HEK293 (cell line): Measurements from ENCODE around the gene USP6.

Source experiments
- ATF2 ChIP-seq: fragments of 450-650 bp; formaldehyde crosslinking; IDR thresholded peaks from 2 replicates; pipeline ENCODE4 v1.5.1; 2016; ENCODE audit warnings: missing biosample characterization, missing genetic modification characterization, low read depth
- EGR2 ChIP-seq: fragments of 450-650 bp; formaldehyde crosslinking; IDR thresholded peaks from 2 replicates; pipeline ENCODE4 v1.5.1; 2016; ENCODE audit warnings: low read depth, missing biosample characterization, missing genetic modification characterization
- FEZF1 ChIP-seq: fragments of 450-650 bp; formaldehyde crosslinking; IDR thresholded peaks from 2 replicates; pipeline ENCODE4 v1.5.1; 2016; ENCODE audit warnings: missing biosample characterization, missing genetic modification characterization
- IKZF3 ChIP-seq: fragments of 450-650 bp; IDR thresholded peaks from 2 replicates; pipeline ENCODE4 v1.5.0; 2018; ENCODE audit warnings: missing biosample characterization, mild to moderate bottlenecking, missing genetic modification characterization, moderate library complexity
- KLF1 ChIP-seq: fragments of 450-650 bp; formaldehyde crosslinking; IDR thresholded peaks from 2 replicates; pipeline ENCODE4 v1.5.1; 2016; ENCODE audit warnings: missing biosample characterization, missing genetic modification characterization
- KLF8 ChIP-seq: fragments of 450-650 bp; formaldehyde crosslinking; IDR thresholded peaks from 2 replicates; pipeline ENCODE4 v1.5.1; 2016; ENCODE audit warnings: missing biosample characterization, missing genetic modification characterization
- SALL2 ChIP-seq: fragments of 450-650 bp; formaldehyde crosslinking; IDR thresholded peaks from 2 replicates; pipeline ENCODE4 v1.5.0; 2017; ENCODE audit warnings: missing biosample characterization, mild to moderate bottlenecking, missing genetic modification characterization, borderline replicate concordance
- SP3 ChIP-seq: fragments of 450-650 bp; formaldehyde crosslinking; IDR thresholded peaks from 2 replicates; pipeline ENCODE4 v1.5.1; 2016; ENCODE audit warnings: missing biosample characterization, missing genetic modification characterization
- ZBTB17 ChIP-seq: fragments of 450-650 bp; formaldehyde crosslinking; IDR thresholded peaks from 2 replicates; pipeline ENCODE4 v1.5.1; 2016; ENCODE audit warnings: missing biosample characterization, missing genetic modification characterization
- ZBTB20 ChIP-seq: fragments of 450-650 bp; formaldehyde crosslinking; IDR thresholded peaks from 2 replicates; pipeline ENCODE4 v1.5.1; 2016; ENCODE audit warnings: missing biosample characterization, missing genetic modification characterization
- ZBTB7A ChIP-seq: fragments of 450-650 bp; formaldehyde crosslinking; IDR thresholded peaks from 2 replicates; pipeline ENCODE4 v1.5.1; 2016; ENCODE audit warnings: low read depth, missing biosample characterization, missing genetic modification characterization
- ZFP69B ChIP-seq: fragments of 450-650 bp; formaldehyde crosslinking; IDR thresholded peaks from 2 replicates; pipeline ENCODE4 v1.5.1; 2016; ENCODE audit warnings: missing biosample characterization, missing genetic modification characterization
- ZNF10 ChIP-seq: fragments of 450-650 bp; formaldehyde crosslinking; IDR thresholded peaks from 2 replicates; pipeline ENCODE4 v1.5.1; 2017; ENCODE audit warnings: missing biosample characterization, missing genetic modification characterization
- ZNF157 ChIP-seq: fragments of 450-650 bp; formaldehyde crosslinking; IDR thresholded peaks from 2 replicates; pipeline ENCODE4 v1.5.1; 2016; ENCODE audit warnings: missing biosample characterization, missing genetic modification characterization
- ZNF221 ChIP-seq: fragments of 450-650 bp; formaldehyde crosslinking; IDR thresholded peaks from 2 replicates; pipeline ENCODE4 v1.5.1; 2017; ENCODE audit warnings: missing biosample characterization, missing genetic modification characterization, borderline replicate concordance
- ZNF302 ChIP-seq: fragments of 450-650 bp; formaldehyde crosslinking; IDR thresholded peaks from 2 replicates; pipeline ENCODE4 v1.5.1; 2016; ENCODE audit warnings: missing biosample characterization, missing genetic modification characterization, low read depth
- ZNF423 ChIP-seq: fragments of 450-650 bp; formaldehyde crosslinking; IDR thresholded peaks from 2 replicates; pipeline ENCODE4 v1.5.1; 2016; ENCODE audit warnings: missing biosample characterization, missing genetic modification characterization
- ZNF558 ChIP-seq: fragments of 450-650 bp; formaldehyde crosslinking; IDR thresholded peaks from 2 replicates; pipeline ENCODE4 v1.5.1; 2016; ENCODE audit warnings: missing biosample characterization, missing genetic modification characterization
- ZNF561 ChIP-seq: fragments of 450-650 bp; IDR thresholded peaks from 2 replicates; pipeline ENCODE4 v1.5.1; 2018; ENCODE audit warnings: missing biosample characterization, missing genetic modification characterization, borderline replicate concordance
- ZNF585B ChIP-seq: fragments of 450-650 bp; formaldehyde crosslinking; IDR thresholded peaks from 2 replicates; pipeline ENCODE4 v1.5.1; 2016; ENCODE audit warnings: missing biosample characterization, missing genetic modification characterization
- ZNF624 ChIP-seq: fragments of 450-650 bp; formaldehyde crosslinking; IDR thresholded peaks from 2 replicates; pipeline ENCODE4 v1.5.1; 2017; ENCODE audit warnings: missing biosample characterization, missing genetic modification characterization
- ZNF677 ChIP-seq: fragments of 450-650 bp; IDR thresholded peaks from 2 replicates; pipeline ENCODE4 v1.5.0; 2018; ENCODE audit warnings: missing biosample characterization, mild to moderate bottlenecking, missing genetic modification characterization, moderate library complexity
- ZNF747 ChIP-seq: fragments of 450-650 bp; formaldehyde crosslinking; IDR thresholded peaks from 2 replicates; pipeline ENCODE4 v1.5.1; 2016; ENCODE audit warnings: missing biosample characterization, missing genetic modification characterization
- ZNF830 ChIP-seq: fragments of 450-650 bp; IDR thresholded peaks from 2 replicates; pipeline ENCODE4 v1.5.0; 2018; ENCODE audit warnings: missing biosample characterization, missing genetic modification characterization, low read depth, mild to moderate bottlenecking, moderate library complexity
- ZNF837 ChIP-seq: fragments of 450-650 bp; formaldehyde crosslinking; IDR thresholded peaks from 2 replicates; pipeline ENCODE4 v1.5.1; 2016; ENCODE audit warnings: missing biosample characterization, missing genetic modification characterization
- TF ChIP-seq, protein P1 (sequence below): fragments of 450-650 bp; IDR thresholded peaks from 2 replicates; pipeline ENCODE4 v1.5.1; 2018; ENCODE audit warnings: missing biosample characterization, mild to moderate bottlenecking, missing genetic modification characterization
- TF ChIP-seq, protein P2 (sequence below): fragments of 450-650 bp; formaldehyde crosslinking; IDR thresholded peaks from 2 replicates; pipeline ENCODE4 v1.5.1; 2016; ENCODE audit warnings: missing biosample characterization, missing genetic modification characterization
- TF ChIP-seq, protein P3 (sequence below): IDR thresholded peaks from 2 replicates; pipeline ENCODE4 v1.6.1; 2011; ENCODE audit warnings: mild to moderate bottlenecking, low read depth, low read length, borderline replicate concordance
- TF ChIP-seq, protein P4 (sequence below): fragments of 450-650 bp; formaldehyde crosslinking; IDR thresholded peaks from 2 replicates; pipeline ENCODE4 v1.5.1; 2016; ENCODE audit warnings: missing biosample characterization, missing genetic modification characterization
- TF ChIP-seq, protein P5 (sequence below): fragments of 450-650 bp; formaldehyde crosslinking; IDR thresholded peaks from 2 replicates; pipeline ENCODE4 v1.5.1; 2016; ENCODE audit warnings: missing biosample characterization, missing genetic modification characterization

Gene USP6

DNA sequence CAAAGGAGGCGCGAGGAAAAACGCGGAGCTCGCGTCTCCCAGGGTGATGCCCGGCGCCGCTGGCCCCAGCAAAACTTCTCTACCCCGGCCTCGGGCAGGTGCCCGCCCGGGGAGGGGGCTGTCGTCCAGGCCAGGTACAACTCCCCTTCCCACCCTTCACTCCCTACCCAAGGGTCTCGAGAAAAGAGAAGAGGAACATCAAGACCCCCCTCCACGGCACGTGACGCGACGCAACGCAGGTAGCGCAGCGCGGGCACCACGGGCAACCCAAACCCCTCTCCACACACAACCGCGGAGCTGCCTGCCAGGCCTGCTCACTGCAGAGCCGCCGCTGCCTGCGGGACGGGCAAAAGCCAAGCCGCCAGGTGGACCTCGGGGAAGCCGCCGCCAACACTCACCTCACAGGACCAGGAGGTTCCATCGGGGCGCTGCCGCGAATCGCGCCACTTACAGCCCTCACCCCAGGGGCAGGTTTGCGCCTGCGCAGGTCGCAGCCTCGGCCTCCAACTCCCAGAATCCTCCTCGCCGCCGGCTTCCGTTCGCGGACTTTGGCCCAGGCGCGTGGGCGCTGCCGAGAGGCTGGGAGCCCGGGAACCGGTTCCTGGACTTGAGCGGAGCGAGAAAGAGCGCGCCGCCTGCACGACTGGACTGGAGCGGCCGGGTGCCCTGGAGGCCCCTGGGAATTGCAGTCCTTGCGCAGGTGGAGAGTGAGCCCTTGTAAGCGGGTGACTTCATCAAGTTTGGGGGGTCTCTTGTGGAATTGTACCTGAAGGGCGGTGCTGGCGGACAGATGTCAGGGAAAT lies 4.2 kb upstream of the USP6 start, which contains the start of gene ZNF232 (continued):
- TF ChIP-seq, protein P1, sequence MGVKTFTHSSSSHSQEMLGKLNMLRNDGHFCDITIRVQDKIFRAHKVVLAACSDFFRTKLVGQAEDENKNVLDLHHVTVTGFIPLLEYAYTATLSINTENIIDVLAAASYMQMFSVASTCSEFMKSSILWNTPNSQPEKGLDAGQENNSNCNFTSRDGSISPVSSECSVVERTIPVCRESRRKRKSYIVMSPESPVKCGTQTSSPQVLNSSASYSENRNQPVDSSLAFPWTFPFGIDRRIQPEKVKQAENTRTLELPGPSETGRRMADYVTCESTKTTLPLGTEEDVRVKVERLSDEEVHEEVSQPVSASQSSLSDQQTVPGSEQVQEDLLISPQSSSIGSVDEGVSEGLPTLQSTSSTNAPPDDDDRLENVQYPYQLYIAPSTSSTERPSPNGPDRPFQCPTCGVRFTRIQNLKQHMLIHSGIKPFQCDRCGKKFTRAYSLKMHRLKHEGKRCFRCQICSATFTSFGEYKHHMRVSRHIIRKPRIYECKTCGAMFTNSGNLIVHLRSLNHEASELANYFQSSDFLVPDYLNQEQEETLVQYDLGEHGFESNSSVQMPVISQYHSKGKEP = no peak
- TF ChIP-seq IKZF3 (tag by site-specific recombination) (peak; percentile 80), SP3 (tag by site-specific recombination) (peak; percentile 53), FEZF1 (tag by site-specific recombination) (peak; percentile 89), ZFP69B (tag by site-specific recombination) (peak; percentile 43), ZNF423 (no peak), ZNF561 (peak; percentile 75; the same call in 1 of the 2 replicates), ZNF837 (tag by site-specific recombination) (no peak), ZNF302 (no peak), ZNF747 (no peak), ZNF585B (peak; percentile 25; the same call in 1 of the 2 replicates), SALL2 (no peak), ZNF157 (tag by site-specific recombination) (no peak), KLF8 (tag by site-specific recombination) (no peak; the same call in 1 of the 2 replicates), ZNF10 (tag by site-specific recombination) (no peak), ZBTB20 (tag by site-specific recombination) (peak; percentile 100), ZNF624 (tag by site-specific recombination) (no peak), EGR2 (tag by site-specific recombination) (no peak; the same call in 1 of the 2 replicates), ATF2 (tag by site-specific recombination) (no peak), KLF1 (tag by site-specific recombination) (no peak), ZNF677 (tag by site-specific recombination) (no peak), ZBTB17 (tag by site-specific recombination) (peak; percentile 97), ZNF558 (tag by site-specific recombination) (no peak), ZNF830 (tag by site-specific recombination) (no peak), ZNF221 (tag by site-specific recombination) (no peak), ZBTB7A (tag by site-specific recombination) (no peak)
- TF ChIP-seq, protein P2, sequence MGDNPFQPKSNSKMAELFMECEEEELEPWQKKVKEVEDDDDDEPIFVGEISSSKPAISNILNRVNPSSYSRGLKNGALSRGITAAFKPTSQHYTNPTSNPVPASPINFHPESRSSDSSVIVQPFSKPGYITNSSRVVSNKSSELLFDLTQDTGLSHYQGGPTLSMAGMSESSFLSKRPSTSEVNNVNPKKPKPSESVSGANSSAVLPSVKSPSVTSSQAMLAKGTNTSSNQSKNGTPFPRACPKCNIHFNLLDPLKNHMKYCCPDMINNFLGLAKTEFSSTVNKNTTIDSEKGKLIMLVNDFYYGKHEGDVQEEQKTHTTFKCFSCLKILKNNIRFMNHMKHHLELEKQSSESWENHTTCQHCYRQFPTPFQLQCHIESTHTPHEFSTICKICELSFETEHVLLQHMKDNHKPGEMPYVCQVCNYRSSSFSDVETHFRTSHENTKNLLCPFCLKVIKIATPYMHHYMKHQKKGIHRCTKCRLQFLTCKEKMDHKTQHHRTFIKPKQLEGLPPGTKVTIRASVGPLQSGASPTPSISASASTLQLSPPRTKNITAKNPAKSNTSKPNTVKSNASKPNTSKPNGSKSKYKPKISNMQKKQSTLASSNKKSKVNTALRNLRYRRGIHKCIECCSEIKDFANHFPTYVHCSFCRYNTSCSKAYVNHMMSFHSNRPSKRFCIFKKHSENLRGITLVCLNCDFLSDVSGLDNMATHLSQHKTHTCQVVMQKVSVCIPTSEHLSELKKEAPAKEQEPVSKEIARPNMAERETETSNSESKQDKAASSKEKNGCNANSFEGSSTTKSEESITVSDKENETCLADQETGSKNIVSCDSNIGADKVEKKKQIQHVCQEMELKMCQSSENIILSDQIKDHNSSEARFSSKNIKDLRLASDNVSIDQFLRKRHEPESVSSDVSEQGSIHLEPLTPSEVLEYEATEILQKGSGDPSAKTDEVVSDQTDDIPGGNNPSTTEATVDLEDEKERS (tag by site-specific recombination) = 0 out of 2 replicates have a peak, but pooled peaks have one; percentile 29
- TF ChIP-seq, protein P3, sequence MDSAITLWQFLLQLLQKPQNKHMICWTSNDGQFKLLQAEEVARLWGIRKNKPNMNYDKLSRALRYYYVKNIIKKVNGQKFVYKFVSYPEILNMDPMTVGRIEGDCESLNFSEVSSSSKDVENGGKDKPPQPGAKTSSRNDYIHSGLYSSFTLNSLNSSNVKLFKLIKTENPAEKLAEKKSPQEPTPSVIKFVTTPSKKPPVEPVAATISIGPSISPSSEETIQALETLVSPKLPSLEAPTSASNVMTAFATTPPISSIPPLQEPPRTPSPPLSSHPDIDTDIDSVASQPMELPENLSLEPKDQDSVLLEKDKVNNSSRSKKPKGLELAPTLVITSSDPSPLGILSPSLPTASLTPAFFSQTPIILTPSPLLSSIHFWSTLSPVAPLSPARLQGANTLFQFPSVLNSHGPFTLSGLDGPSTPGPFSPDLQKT = no peak
- TF ChIP-seq, protein P4, sequence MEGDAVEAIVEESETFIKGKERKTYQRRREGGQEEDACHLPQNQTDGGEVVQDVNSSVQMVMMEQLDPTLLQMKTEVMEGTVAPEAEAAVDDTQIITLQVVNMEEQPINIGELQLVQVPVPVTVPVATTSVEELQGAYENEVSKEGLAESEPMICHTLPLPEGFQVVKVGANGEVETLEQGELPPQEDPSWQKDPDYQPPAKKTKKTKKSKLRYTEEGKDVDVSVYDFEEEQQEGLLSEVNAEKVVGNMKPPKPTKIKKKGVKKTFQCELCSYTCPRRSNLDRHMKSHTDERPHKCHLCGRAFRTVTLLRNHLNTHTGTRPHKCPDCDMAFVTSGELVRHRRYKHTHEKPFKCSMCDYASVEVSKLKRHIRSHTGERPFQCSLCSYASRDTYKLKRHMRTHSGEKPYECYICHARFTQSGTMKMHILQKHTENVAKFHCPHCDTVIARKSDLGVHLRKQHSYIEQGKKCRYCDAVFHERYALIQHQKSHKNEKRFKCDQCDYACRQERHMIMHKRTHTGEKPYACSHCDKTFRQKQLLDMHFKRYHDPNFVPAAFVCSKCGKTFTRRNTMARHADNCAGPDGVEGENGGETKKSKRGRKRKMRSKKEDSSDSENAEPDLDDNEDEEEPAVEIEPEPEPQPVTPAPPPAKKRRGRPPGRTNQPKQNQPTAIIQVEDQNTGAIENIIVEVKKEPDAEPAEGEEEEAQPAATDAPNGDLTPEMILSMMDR = peak; percentile 71; the same call in 1 of the 2 replicates
- TF ChIP-seq, protein P5, sequence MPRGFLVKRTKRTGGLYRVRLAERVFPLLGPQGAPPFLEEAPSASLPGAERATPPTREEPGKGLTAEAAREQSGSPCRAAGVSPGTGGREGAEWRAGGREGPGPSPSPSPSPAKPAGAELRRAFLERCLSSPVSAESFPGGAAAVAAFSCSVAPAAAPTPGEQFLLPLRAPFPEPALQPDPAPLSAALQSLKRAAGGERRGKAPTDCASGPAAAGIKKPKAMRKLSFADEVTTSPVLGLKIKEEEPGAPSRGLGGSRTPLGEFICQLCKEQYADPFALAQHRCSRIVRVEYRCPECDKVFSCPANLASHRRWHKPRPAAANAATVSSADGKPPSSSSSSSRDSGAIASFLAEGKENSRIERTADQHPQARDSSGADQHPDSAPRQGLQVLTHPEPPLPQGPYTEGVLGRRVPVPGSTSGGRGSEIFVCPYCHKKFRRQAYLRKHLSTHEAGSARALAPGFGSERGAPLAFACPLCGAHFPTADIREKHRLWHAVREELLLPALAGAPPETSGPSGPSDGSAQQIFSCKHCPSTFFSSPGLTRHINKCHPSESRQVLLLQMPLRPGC (tag by site-specific recombination) = 0 out of 2 replicates have a peak, but pooled peaks have one; percentile 15
